NCI-H510A treated with DMSO at 0.1 percent for 48 hours (cell line): Measurements from ENCODE around the gene ZCCHC7.
"Not testable (repeated sequence)": the region's sequence is repeated elsewhere in the genome, so short reads cannot be mapped to it uniquely, and the experiment has no call there.

Experiments used
- DNase-seq: peaks from one replicate; lab custom pipeline; 2025; lab: John Stamatoyannopoulos, UW

Gene ZCCHC7

GRCh38 chr9:37295796-37296195, 175.4 kb downstream of the ZCCHC7 start:
- no peak for DNase-seq

GRCh38 chr9:37297592-37297991, 177.2 kb downstream of the ZCCHC7 start:
- DNase-seq = no peak

- no peak for DNase-seq
Measured at GRCh38 chr9:37300620-37301019, 180.2 kb downstream of the ZCCHC7 start.

- DNase-seq = no peak
Measured at GRCh38 chr9:37301042-37301853, 180.9 kb downstream of the ZCCHC7 start.

- no peak for DNase-seq
Measured at GRCh38 chr9:37301854-37302172, 181.4 kb downstream of the ZCCHC7 start.

GRCh38 chr9:37302277-37302676, 181.9 kb downstream of the ZCCHC7 start:
- DNase-seq = peak; percentile 37

- DNase-seq = not testable (repeated sequence)
Measured at GRCh38 chr9:37303272-37303671, 182.9 kb downstream of the ZCCHC7 start.

- DNase-seq = peak; percentile 12
Measured at GRCh38 chr9:37309136-37309535, 188.8 kb downstream of the ZCCHC7 start.

- DNase-seq = no peak
Measured at GRCh38 chr9:37311938-37312708, 191.7 kb downstream of the ZCCHC7 start.

GRCh38 chr9:37324261-37324683, 203.9 kb downstream of the ZCCHC7 start:
- peak; percentile 85 for DNase-seq

GRCh38 chr9:37324691-37325490, 204.5 kb downstream of the ZCCHC7 start:
- DNase-seq = peak; percentile 94

GRCh38 chr9:37325778-37326177, 205.4 kb downstream of the ZCCHC7 start:
- DNase-seq = peak; percentile 21

GRCh38 chr9:37327553-37327952, 207.2 kb downstream of the ZCCHC7 start:
- no peak for DNase-seq

GRCh38 chr9:37328556-37329227, 208.3 kb downstream of the ZCCHC7 start:
- no peak for DNase-seq

GRCh38 chr9:37329576-37329975, 209.2 kb downstream of the ZCCHC7 start:
- DNase-seq = peak; percentile 9

GRCh38 chr9:37331871-37332270, 211.5 kb downstream of the ZCCHC7 start:
- DNase-seq = no peak

- no peak for DNase-seq
Measured at GRCh38 chr9:37332578-37332977, 212.2 kb downstream of the ZCCHC7 start.

GRCh38 chr9:37333288-37333687, 212.9 kb downstream of the ZCCHC7 start:
- DNase-seq = no peak

GRCh38 chr9:37335238-37335637, 214.9 kb downstream of the ZCCHC7 start:
- DNase-seq = no peak

- no peak for DNase-seq
Measured at GRCh38 chr9:37336150-37336549, 215.8 kb downstream of the ZCCHC7 start.

- DNase-seq = no peak
Measured at GRCh38 chr9:37337301-37337890, 217.0 kb downstream of the ZCCHC7 start.

- DNase-seq = no peak
Measured at GRCh38 chr9:37338218-37338617, 217.8 kb downstream of the ZCCHC7 start.
